IMR-90 (cell line): Measurements from ENCODE around the gene MACROD1. TPM values are rescaled to one million over a fixed set of nuclear protein-coding genes. Genes with fewer than 3 reads are reported as not detected.

ENCODE experiments used
- ATAC-seq: fragments of 200-7000 bp; cut with Tn5 transposase; 2 replicates; pipeline ENCODE4 v1.9.1; 2020; ENCODE audit warnings: low read depth, mild to moderate bottlenecking, moderate library complexity
- BruUV-seq: library from RNA; stranded (reverse); fragments of 400-500 nt; replicated peaks from 2 replicates; lab custom pipeline; 2021; lab: Mats Ljungman, UMichigan
- CTCF ChIA-PET: fragments of 300-600 bp; formaldehyde crosslinking; extraction: SDS; loops from one replicate; lab custom pipeline; 2021; ENCODE audit warnings: antibody characterized with exemption; lab: Yijun Ruan, JAX
- POLR2A ChIA-PET: fragments of 300-600 bp; sonication (Branson Sonifier 250); formaldehyde crosslinking; loops from one replicate; lab custom pipeline; 2022; ENCODE audit warnings: antibody characterized with exemption; ENCODE audit not compliant: unreplicated experiment; lab: Charles Lee
- DNase-seq: peaks from one replicate; pipeline ENCODE4 v3.0.0; 2013
- H2AFZ ChIP-seq: replicated peaks from 2 replicates; pipeline ENCODE3; 2013; ENCODE audit warnings: low read length, mild to moderate bottlenecking; ENCODE audit not compliant: poor library complexity
- H2AK5ac ChIP-seq: 2 replicates; pipeline ENCODE4 v1.6.1; 2013; ENCODE audit warnings: low read depth, low read length, inconsistent platforms
- H2AK9ac ChIP-seq: replicated peaks from 2 replicates; pipeline ENCODE3; 2013; ENCODE audit warnings: mild to moderate bottlenecking, low read depth, low read length, moderate library complexity; ENCODE audit not compliant: poor library complexity
- H2BK120ac ChIP-seq: 2 replicates; pipeline ENCODE4 v1.6.1; 2013; ENCODE audit warnings: low read depth, low read length, inconsistent platforms
- H2BK15ac ChIP-seq: 3 replicates; pipeline ENCODE4 v1.6.1; 2013; ENCODE audit warnings: low read depth, low read length, inconsistent platforms
- H2BK20ac ChIP-seq: 2 replicates; pipeline ENCODE4 v1.6.1; 2013; ENCODE audit warnings: low read depth, mild to moderate bottlenecking, inconsistent platforms, low read length, moderate library complexity
- H2BK5ac ChIP-seq: 2 replicates; pipeline ENCODE4 v1.6.1; 2013; ENCODE audit warnings: mild to moderate bottlenecking, low read depth, low read length, inconsistent platforms; ENCODE audit not compliant: poor library complexity, severe bottlenecking
- H3K14ac ChIP-seq: replicated peaks from 2 replicates; pipeline ENCODE4 v1.6.1; 2013; ENCODE audit warnings: low read depth, low read length, inconsistent platforms
- H3K18ac ChIP-seq: 2 replicates; pipeline ENCODE4 v1.6.1; 2013; ENCODE audit warnings: low read depth, low read length, control low read depth
- H3K23ac ChIP-seq: 2 replicates; pipeline ENCODE4 v1.6.1; 2013; ENCODE audit warnings: low read depth, low read length, inconsistent platforms
- H3K27ac ChIP-seq: 2 replicates; pipeline ENCODE4 v1.5.1; 2013; ENCODE audit warnings: mild to moderate bottlenecking, control low read depth, low read length; ENCODE audit not compliant: insufficient read depth
- H3K27me3 ChIP-seq: 2 replicates; pipeline ENCODE4 v1.6.1; 2013; ENCODE audit warnings: low read length; ENCODE audit not compliant: control insufficient read depth, insufficient read depth
- H3K36me3 ChIP-seq: 2 replicates; pipeline ENCODE4 v1.6.1; 2013; ENCODE audit warnings: low read length, mixed read lengths; ENCODE audit not compliant: control insufficient read depth, insufficient read depth
- H3K4ac ChIP-seq: 2 replicates; pipeline ENCODE4 v1.6.1; 2013; ENCODE audit warnings: low read depth, low read length, inconsistent platforms
- H3K4me1 ChIP-seq: 2 replicates; pipeline ENCODE4 v1.6.1; 2013; ENCODE audit warnings: low read length, mixed read lengths; ENCODE audit not compliant: control insufficient read depth, insufficient read depth
- H3K4me2 ChIP-seq: 2 replicates; pipeline ENCODE4 v1.6.1; 2013; ENCODE audit warnings: low read depth, mild to moderate bottlenecking, control low read depth, low read length, moderate library complexity
- H3K4me3 ChIP-seq: 2 replicates; pipeline ENCODE4 v1.5.1; 2013; ENCODE audit warnings: low read depth, mild to moderate bottlenecking, control low read depth, low read length, moderate library complexity; ENCODE audit not compliant: insufficient read depth
- H3K56ac ChIP-seq: 2 replicates; pipeline ENCODE4 v1.6.1; 2013; ENCODE audit warnings: low read length, inconsistent platforms; ENCODE audit not compliant: insufficient read depth; ENCODE audit errors: extremely low read depth
- H3K79me1 ChIP-seq, 2 experiments: 2 replicates each; pipeline ENCODE4 v1.6.1; 2013; ENCODE audit warnings: low read length in 2 of 2, inconsistent platforms in 1 of 2, low read depth in 1 of 2
- H3K9ac ChIP-seq: 2 replicates; pipeline ENCODE4 v1.6.1; 2013; ENCODE audit warnings: low read depth, low read length, control low read depth
- H3K9me1 ChIP-seq: 2 replicates; pipeline ENCODE4 v1.6.1; 2013; ENCODE audit warnings: low read length, inconsistent platforms; ENCODE audit not compliant: insufficient read depth
- H3K9me3 ChIP-seq: 2 replicates; pipeline ENCODE4 v1.6.1; 2013; ENCODE audit warnings: low read length; ENCODE audit not compliant: control insufficient read depth, insufficient read depth
- H4K20me1 ChIP-seq: 2 replicates; pipeline ENCODE4 v1.6.1; 2013; ENCODE audit warnings: low read length, inconsistent platforms; ENCODE audit not compliant: insufficient read depth
- H4K5ac ChIP-seq: 2 replicates; pipeline ENCODE4 v1.6.1; 2013; ENCODE audit warnings: mild to moderate bottlenecking, low read depth, low read length, control low read depth
- H4K8ac ChIP-seq, 2 experiments: 2 replicates each; pipeline ENCODE4 v1.6.1; 2013; ENCODE audit warnings: low read depth in 2 of 2, low read length in 2 of 2, control low read depth in 1 of 2, inconsistent platforms in 1 of 2
- H4K91ac ChIP-seq: 2 replicates; pipeline ENCODE4 v1.6.1; 2013; ENCODE audit warnings: low read depth, low read length, inconsistent platforms; ENCODE audit not compliant: insufficient read depth
- BHLHE40 ChIP-seq: fragments of 150-350 bp; IDR thresholded peaks from 2 replicates; pipeline ENCODE4 v1.6.1; 2016; ENCODE audit warnings: mild to moderate bottlenecking, low read depth, low read length
- CEBPB ChIP-seq: IDR thresholded peaks from 2 replicates; pipeline ENCODE4 v1.6.1; 2012; ENCODE audit warnings: low read depth, low read length, improper control_type of control experiment
- CHD1 ChIP-seq: IDR thresholded peaks from 2 replicates; pipeline ENCODE4 v1.6.1; 2012; ENCODE audit warnings: low read depth, low read length, improper control_type of control experiment
- FOS ChIP-seq: fragments of 150-350 bp; IDR thresholded peaks from 2 replicates; pipeline ENCODE4 v1.6.1; 2016; ENCODE audit warnings: low read depth, low read length
- MAFK ChIP-seq: IDR thresholded peaks from 2 replicates; pipeline ENCODE4 v1.6.1; 2012; ENCODE audit warnings: low read depth, low read length, improper control_type of control experiment
- MAZ ChIP-seq: IDR thresholded peaks from 2 replicates; pipeline ENCODE4 v1.6.1; 2012; ENCODE audit warnings: low read depth, mild to moderate bottlenecking, low read length, improper control_type of control experiment, moderate library complexity, borderline replicate concordance
- MXI1 ChIP-seq: IDR thresholded peaks from 2 replicates; pipeline ENCODE4 v1.6.1; 2012; ENCODE audit warnings: low read depth, mild to moderate bottlenecking, low read length, moderate library complexity, borderline replicate concordance
- NFE2L2 ChIP-seq: fragments of 150-350 bp; IDR thresholded peaks from 2 replicates; pipeline ENCODE4 v1.6.1; 2016; ENCODE audit warnings: low read depth, mild to moderate bottlenecking, low read length
- POLR2A ChIP-seq: IDR thresholded peaks from 2 replicates; pipeline ENCODE4 v1.6.1; 2012; ENCODE audit warnings: mild to moderate bottlenecking, low read depth, low read length
- RAD21 ChIP-seq: IDR thresholded peaks from 2 replicates; pipeline ENCODE4 v1.6.1; 2012; ENCODE audit warnings: low read length, improper control_type of control experiment
- RFX5 ChIP-seq: IDR thresholded peaks from 2 replicates; pipeline ENCODE4 v1.8.0; 2012; ENCODE audit warnings: low read depth, mild to moderate bottlenecking, low read length, moderate library complexity
- USF2 ChIP-seq: fragments of 150-350 bp; IDR thresholded peaks from 2 replicates; pipeline ENCODE4 v1.6.1; 2017; ENCODE audit warnings: mild to moderate bottlenecking, antibody characterized with exemption, low read length, low read depth
- WGBS, 2 experiments: methylation state at CpG; one replicate each; pipeline versions ENCODE4 v1.1.5 to v1.1.7; 2013; ENCODE audit warnings: missing lambda C conversion rate in 2 of 2; ENCODE audit not compliant: insufficient read length in 1 of 2; ENCODE audit errors: extremely low coverage in 2 of 2; 5-methylcytosine and 5-hydroxymethylcytosine counted together
- dilution Hi-C: fragments of 300-500 bp; cut with HindIII; formaldehyde crosslinking; loops from one replicate; pipeline ENCODE4 v1.14.3; 2018; ENCODE audit warnings: low sequenced_read_pairs; ENCODE audit not compliant: unreplicated experiment
- in situ Hi-C: fragments of 300-500 bp; cut with MboI; formaldehyde crosslinking; loops from 3 replicates; pipeline ENCODE4 v1.14.3; 2019; ENCODE audit warnings: low sequenced_read_pairs, inconsistent platforms, mixed read lengths
- intact Hi-C: fragments of 100-400 bp; cut with micrococcal nuclease; formaldehyde crosslinking; loops from 2 replicates; pipeline ENCODE4 v1.10.0; 2022
- polyA plus RNA-seq, 3 experiments: library from polyadenylated mRNA; depleted of rRNA; stranded (reverse); fragments of >200 nt; gene quantifications; 2 replicates each; pipeline ENCODE4 v1.2.3, GENCODE V29; 2012; ENCODE audit warnings: low replicate concordance in 1 of 3
- total RNA-seq: library from RNA; depleted of rRNA; stranded (reverse); fragments of >200 nt; gene quantifications from 2 replicates; pipeline ENCODE4 v1.2.3, GENCODE V29; 2012
- TF ChIP-seq, protein P1 (sequence below): fragments of 150-350 bp; IDR thresholded peaks from 2 replicates; pipeline ENCODE4 v1.6.1; 2016; ENCODE audit warnings: low read depth, mild to moderate bottlenecking, low read length, moderate library complexity, borderline replicate concordance

The MACROD1 gene
- total and polyA plus RNA-seq, 2 of the 4 experiments (the other 2 are of a cell fraction) = 2.5 to 9.3 TPM

DNA sequence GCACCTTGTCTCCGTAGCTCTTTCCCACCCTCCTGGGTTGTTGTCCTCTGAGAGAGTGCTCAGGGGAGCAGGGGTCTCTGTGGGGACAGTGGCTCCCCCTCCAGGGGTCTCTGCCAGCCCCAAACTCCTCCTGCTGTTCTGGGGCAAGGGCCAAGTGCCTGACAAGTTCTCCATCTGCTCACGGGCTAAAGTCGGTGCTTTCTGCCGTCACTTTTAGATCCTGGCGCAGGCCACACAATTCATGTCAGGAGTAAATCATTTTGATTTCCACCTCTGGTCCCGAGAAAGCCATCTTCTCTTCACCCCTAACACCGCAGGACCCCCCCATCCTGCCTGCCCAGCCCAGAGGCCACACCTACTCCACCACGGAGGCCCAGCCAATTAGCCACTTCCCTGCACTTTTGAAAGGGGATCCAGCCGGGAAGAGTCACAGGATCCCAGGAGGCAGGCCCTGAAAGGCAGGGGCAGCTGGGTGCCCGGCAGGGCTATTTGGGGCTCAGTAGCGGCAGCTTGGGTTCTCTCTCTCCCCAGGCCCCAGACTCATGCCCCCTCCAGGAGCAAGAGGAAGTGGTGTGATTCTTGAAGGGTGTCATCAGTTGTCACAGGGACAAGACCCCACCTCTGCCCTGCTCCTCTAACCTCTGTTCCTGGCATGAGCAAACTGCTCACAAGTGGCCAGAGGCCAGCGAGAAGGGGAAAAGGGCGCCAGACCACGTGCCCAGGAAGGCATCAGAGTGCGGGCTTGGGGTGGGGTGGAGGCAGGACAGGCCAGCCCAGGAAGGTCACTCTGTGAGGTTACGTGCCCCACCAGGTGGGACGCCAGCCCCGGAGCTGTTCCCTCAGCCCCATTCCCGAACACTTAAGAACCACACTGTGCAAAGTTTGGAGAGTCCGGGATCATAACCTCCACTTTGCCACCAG, 1.3 kb downstream of the MACROD1 start (continued):
- TF ChIP-seq CHD1 (no peak), MAFK (no peak), BHLHE40 (no peak)

- no peak overlapping the region for H2BK5ac ChIP-seq
- no peak overlapping the region for H2AFZ ChIP-seq
- H3K4me3 ChIP-seq = no peak overlapping the region
- no peak overlapping the region for H4K8ac ChIP-seq
- no peak overlapping the region for H2BK120ac ChIP-seq
- TF ChIP-seq POLR2A = no peak
- no peak for TF ChIP-seq CEBPB
- TF ChIP-seq MXI1 = no peak
- TF ChIP-seq MAZ = no peak
- TF ChIP-seq RFX5 = no peak
- no peak for TF ChIP-seq FOS
- TF ChIP-seq, protein P1, sequence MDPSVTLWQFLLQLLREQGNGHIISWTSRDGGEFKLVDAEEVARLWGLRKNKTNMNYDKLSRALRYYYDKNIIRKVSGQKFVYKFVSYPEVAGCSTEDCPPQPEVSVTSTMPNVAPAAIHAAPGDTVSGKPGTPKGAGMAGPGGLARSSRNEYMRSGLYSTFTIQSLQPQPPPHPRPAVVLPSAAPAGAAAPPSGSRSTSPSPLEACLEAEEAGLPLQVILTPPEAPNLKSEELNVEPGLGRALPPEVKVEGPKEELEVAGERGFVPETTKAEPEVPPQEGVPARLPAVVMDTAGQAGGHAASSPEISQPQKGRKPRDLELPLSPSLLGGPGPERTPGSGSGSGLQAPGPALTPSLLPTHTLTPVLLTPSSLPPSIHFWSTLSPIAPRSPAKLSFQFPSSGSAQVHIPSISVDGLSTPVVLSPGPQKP = no peak
- no peak for TF ChIP-seq USF2
- no peak for TF ChIP-seq RAD21
- TF ChIP-seq NFE2L2 = no peak
- no peak for TF ChIP-seq MAFK
- H3K18ac ChIP-seq = no peak overlapping the region
- no peak overlapping the region for H2AK5ac ChIP-seq
- H3K27ac ChIP-seq = no peak overlapping the region
- H3K23ac ChIP-seq = no peak overlapping the region
- H3K27me3 ChIP-seq = no peaks in the 10 kb centered on the region
- no peaks in the 10 kb centered on the region for H3K36me3 ChIP-seq
- no peaks in the 10 kb centered on the region for H4K20me1 ChIP-seq
- H4K91ac ChIP-seq = no peak overlapping the region
- ChIA-PET CTCF (no interaction called here), POLR2A (no interaction called here)
- no peak for DNase-seq
- H3K4me1 ChIP-seq = peaks cover 5% of the 10 kb centered on the region; the same call in 1 of the 2 replicates
- peaks cover 7 to 28% of the 10 kb centered on the region in 2 experiments; a peak in 3 of 4 replicates for H3K79me1 ChIP-seq
- intact Hi-C loops = no loop called here
- no peaks in the 10 kb centered on the region for H3K9me3 ChIP-seq
- in situ Hi-C loops = no loop called here
- no peak overlapping the region for H4K5ac ChIP-seq
- dilution Hi-C loops = no loop called here
- H3K14ac ChIP-seq = no peak overlapping the region
- no peak overlapping the region for H2AK9ac ChIP-seq
- no peak overlapping the region for H3K4me2 ChIP-seq
- ATAC-seq = no peak
- H3K9me1 ChIP-seq = peaks cover 6% of the 10 kb centered on the region; the same call in 1 of the 2 replicates
- no TSS peak for BruUV-seq
- H3K4ac ChIP-seq = no peak overlapping the region
- no peak overlapping the region for H3K56ac ChIP-seq
- no peak overlapping the region for H2BK20ac ChIP-seq
- no peak overlapping the region for H3K9ac ChIP-seq
- WGBS, 2 experiments = 100% methylated on average over 2 of the region's 5 CpGs; no CpG with 5 or more reads in 1 of the 2 experiments
- H2BK15ac ChIP-seq = no peak overlapping the region
Observed at GRCh38 chr11:64163951-64164350, 2.0 kb downstream of the MACROD1 start.
